IMR-90 (cell line): ENCODE results near the gene ETF1. TPM values are rescaled to one million over a fixed set of nuclear protein-coding genes. Genes with fewer than 3 reads are reported as not detected.

Experiments used
- ATAC-seq: fragments of 200-7000 bp; cut with Tn5 transposase; 2 replicates; pipeline ENCODE4 v1.9.1; 2020; ENCODE audit warnings: low read depth, mild to moderate bottlenecking, moderate library complexity
- BruUV-seq: library from RNA; stranded (reverse); fragments of 400-500 nt; replicated peaks from 2 replicates; lab custom pipeline; 2021; lab: Mats Ljungman, UMichigan
- CTCF ChIA-PET: fragments of 300-600 bp; formaldehyde crosslinking; extraction: SDS; loops from one replicate; lab custom pipeline; 2021; ENCODE audit warnings: antibody characterized with exemption; lab: Yijun Ruan, JAX
- POLR2A ChIA-PET: fragments of 300-600 bp; sonication (Branson Sonifier 250); formaldehyde crosslinking; loops from one replicate; lab custom pipeline; 2022; ENCODE audit warnings: antibody characterized with exemption; ENCODE audit not compliant: unreplicated experiment; lab: Charles Lee
- DNase-seq: peaks from one replicate; pipeline ENCODE4 v3.0.0; 2013
- H2AFZ ChIP-seq: replicated peaks from 2 replicates; pipeline ENCODE3; 2013; ENCODE audit warnings: low read length, mild to moderate bottlenecking; ENCODE audit not compliant: poor library complexity
- H2AK5ac ChIP-seq: 2 replicates; pipeline ENCODE4 v1.6.1; 2013; ENCODE audit warnings: low read depth, low read length, inconsistent platforms
- H2AK9ac ChIP-seq: replicated peaks from 2 replicates; pipeline ENCODE3; 2013; ENCODE audit warnings: mild to moderate bottlenecking, low read depth, low read length, moderate library complexity; ENCODE audit not compliant: poor library complexity
- H2BK120ac ChIP-seq: 2 replicates; pipeline ENCODE4 v1.6.1; 2013; ENCODE audit warnings: low read depth, low read length, inconsistent platforms
- H2BK15ac ChIP-seq: 3 replicates; pipeline ENCODE4 v1.6.1; 2013; ENCODE audit warnings: low read depth, low read length, inconsistent platforms
- H2BK20ac ChIP-seq: 2 replicates; pipeline ENCODE4 v1.6.1; 2013; ENCODE audit warnings: low read depth, mild to moderate bottlenecking, inconsistent platforms, low read length, moderate library complexity
- H2BK5ac ChIP-seq: 2 replicates; pipeline ENCODE4 v1.6.1; 2013; ENCODE audit warnings: mild to moderate bottlenecking, low read depth, low read length, inconsistent platforms; ENCODE audit not compliant: poor library complexity, severe bottlenecking
- H3K14ac ChIP-seq: replicated peaks from 2 replicates; pipeline ENCODE4 v1.6.1; 2013; ENCODE audit warnings: low read depth, low read length, inconsistent platforms
- H3K18ac ChIP-seq: 2 replicates; pipeline ENCODE4 v1.6.1; 2013; ENCODE audit warnings: low read depth, low read length, control low read depth
- H3K23ac ChIP-seq: 2 replicates; pipeline ENCODE4 v1.6.1; 2013; ENCODE audit warnings: low read depth, low read length, inconsistent platforms
- H3K27ac ChIP-seq: 2 replicates; pipeline ENCODE4 v1.5.1; 2013; ENCODE audit warnings: mild to moderate bottlenecking, control low read depth, low read length; ENCODE audit not compliant: insufficient read depth
- H3K27me3 ChIP-seq: 2 replicates; pipeline ENCODE4 v1.6.1; 2013; ENCODE audit warnings: low read length; ENCODE audit not compliant: control insufficient read depth, insufficient read depth
- H3K36me3 ChIP-seq: 2 replicates; pipeline ENCODE4 v1.6.1; 2013; ENCODE audit warnings: low read length, mixed read lengths; ENCODE audit not compliant: control insufficient read depth, insufficient read depth
- H3K4ac ChIP-seq: 2 replicates; pipeline ENCODE4 v1.6.1; 2013; ENCODE audit warnings: low read depth, low read length, inconsistent platforms
- H3K4me1 ChIP-seq: 2 replicates; pipeline ENCODE4 v1.6.1; 2013; ENCODE audit warnings: low read length, mixed read lengths; ENCODE audit not compliant: control insufficient read depth, insufficient read depth
- H3K4me2 ChIP-seq: 2 replicates; pipeline ENCODE4 v1.6.1; 2013; ENCODE audit warnings: low read depth, mild to moderate bottlenecking, control low read depth, low read length, moderate library complexity
- H3K4me3 ChIP-seq: 2 replicates; pipeline ENCODE4 v1.5.1; 2013; ENCODE audit warnings: low read depth, mild to moderate bottlenecking, control low read depth, low read length, moderate library complexity; ENCODE audit not compliant: insufficient read depth
- H3K56ac ChIP-seq: 2 replicates; pipeline ENCODE4 v1.6.1; 2013; ENCODE audit warnings: low read length, inconsistent platforms; ENCODE audit not compliant: insufficient read depth; ENCODE audit errors: extremely low read depth
- H3K79me1 ChIP-seq, 2 experiments: 2 replicates each; pipeline ENCODE4 v1.6.1; 2013; ENCODE audit warnings: low read length in 2 of 2, inconsistent platforms in 1 of 2, low read depth in 1 of 2
- H3K9ac ChIP-seq: 2 replicates; pipeline ENCODE4 v1.6.1; 2013; ENCODE audit warnings: low read depth, low read length, control low read depth
- H3K9me1 ChIP-seq: 2 replicates; pipeline ENCODE4 v1.6.1; 2013; ENCODE audit warnings: low read length, inconsistent platforms; ENCODE audit not compliant: insufficient read depth
- H3K9me3 ChIP-seq: 2 replicates; pipeline ENCODE4 v1.6.1; 2013; ENCODE audit warnings: low read length; ENCODE audit not compliant: control insufficient read depth, insufficient read depth
- H4K20me1 ChIP-seq: 2 replicates; pipeline ENCODE4 v1.6.1; 2013; ENCODE audit warnings: low read length, inconsistent platforms; ENCODE audit not compliant: insufficient read depth
- H4K5ac ChIP-seq: 2 replicates; pipeline ENCODE4 v1.6.1; 2013; ENCODE audit warnings: mild to moderate bottlenecking, low read depth, low read length, control low read depth
- H4K8ac ChIP-seq, 2 experiments: 2 replicates each; pipeline ENCODE4 v1.6.1; 2013; ENCODE audit warnings: low read depth in 2 of 2, low read length in 2 of 2, control low read depth in 1 of 2, inconsistent platforms in 1 of 2
- H4K91ac ChIP-seq: 2 replicates; pipeline ENCODE4 v1.6.1; 2013; ENCODE audit warnings: low read depth, low read length, inconsistent platforms; ENCODE audit not compliant: insufficient read depth
- BHLHE40 ChIP-seq: fragments of 150-350 bp; IDR thresholded peaks from 2 replicates; pipeline ENCODE4 v1.6.1; 2016; ENCODE audit warnings: mild to moderate bottlenecking, low read depth, low read length
- CHD1 ChIP-seq: IDR thresholded peaks from 2 replicates; pipeline ENCODE4 v1.6.1; 2012; ENCODE audit warnings: low read depth, low read length, improper control_type of control experiment
- CTCF ChIP-seq: conservative IDR thresholded peaks from 2 replicates; pipeline ENCODE4 v1.5.1; 2012; ENCODE audit warnings: mild to moderate bottlenecking, low read depth, low read length, improper control_type of control experiment
- MAFK ChIP-seq: IDR thresholded peaks from 2 replicates; pipeline ENCODE4 v1.6.1; 2012; ENCODE audit warnings: low read depth, low read length, improper control_type of control experiment
- MAZ ChIP-seq: IDR thresholded peaks from 2 replicates; pipeline ENCODE4 v1.6.1; 2012; ENCODE audit warnings: low read depth, mild to moderate bottlenecking, low read length, improper control_type of control experiment, moderate library complexity, borderline replicate concordance
- NFE2L2 ChIP-seq: fragments of 150-350 bp; IDR thresholded peaks from 2 replicates; pipeline ENCODE4 v1.6.1; 2016; ENCODE audit warnings: low read depth, mild to moderate bottlenecking, low read length
- POLR2A ChIP-seq: IDR thresholded peaks from 2 replicates; pipeline ENCODE4 v1.6.1; 2012; ENCODE audit warnings: mild to moderate bottlenecking, low read depth, low read length
- RAD21 ChIP-seq: IDR thresholded peaks from 2 replicates; pipeline ENCODE4 v1.6.1; 2012; ENCODE audit warnings: low read length, improper control_type of control experiment
- RCOR1 ChIP-seq: IDR thresholded peaks from 2 replicates; pipeline ENCODE4 v1.6.1; 2012; ENCODE audit warnings: mild to moderate bottlenecking, low read length, improper control_type of control experiment; ENCODE audit not compliant: insufficient replicate concordance
- SMC3 ChIP-seq: fragments of 150-350 bp; IDR thresholded peaks from 2 replicates; pipeline ENCODE4 v1.6.1; 2016; ENCODE audit warnings: low read depth, mild to moderate bottlenecking, antibody characterized with exemption, low read length, moderate library complexity
- USF2 ChIP-seq: fragments of 150-350 bp; IDR thresholded peaks from 2 replicates; pipeline ENCODE4 v1.6.1; 2017; ENCODE audit warnings: mild to moderate bottlenecking, antibody characterized with exemption, low read length, low read depth
- WGBS, 2 experiments: methylation state at CpG; one replicate each; pipeline versions ENCODE4 v1.1.5 to v1.1.7; 2013; ENCODE audit warnings: missing lambda C conversion rate in 2 of 2; ENCODE audit not compliant: insufficient read length in 1 of 2; ENCODE audit errors: extremely low coverage in 2 of 2; 5-methylcytosine and 5-hydroxymethylcytosine counted together
- dilution Hi-C: fragments of 300-500 bp; cut with HindIII; formaldehyde crosslinking; loops from one replicate; pipeline ENCODE4 v1.14.3; 2018; ENCODE audit warnings: low sequenced_read_pairs; ENCODE audit not compliant: unreplicated experiment
- in situ Hi-C: fragments of 300-500 bp; cut with MboI; formaldehyde crosslinking; loops from 3 replicates; pipeline ENCODE4 v1.14.3; 2019; ENCODE audit warnings: low sequenced_read_pairs, inconsistent platforms, mixed read lengths
- intact Hi-C: fragments of 100-400 bp; cut with micrococcal nuclease; formaldehyde crosslinking; loops from 2 replicates; pipeline ENCODE4 v1.10.0; 2022
- polyA plus RNA-seq, 3 experiments: library from polyadenylated mRNA; depleted of rRNA; stranded (reverse); fragments of >200 nt; gene quantifications; 2 replicates each; pipeline ENCODE4 v1.2.3, GENCODE V29; 2012; ENCODE audit warnings: low replicate concordance in 1 of 3
- total RNA-seq: library from RNA; depleted of rRNA; stranded (reverse); fragments of >200 nt; gene quantifications from 2 replicates; pipeline ENCODE4 v1.2.3, GENCODE V29; 2012

ETF1 gene
- total and polyA plus RNA-seq, 2 of the 4 experiments (the other 2 are of a cell fraction) = 53.2 to 126 TPM

GRCh38 chr5:138588013-138588788 is 45.2 kb upstream of the ETF1 start:
- no peak overlapping the region for H3K23ac ChIP-seq
- in situ Hi-C loops = no loop called here
- no peaks in the 10 kb centered on the region for H3K9me3 ChIP-seq
- no peak overlapping the region for H2AFZ ChIP-seq
- no peak overlapping the region for H3K4ac ChIP-seq
- no peaks in the 10 kb centered on the region for H3K4me1 ChIP-seq
- H3K18ac ChIP-seq = no peak overlapping the region
- H3K56ac ChIP-seq = no peak overlapping the region
- no peak overlapping the region for H2BK5ac ChIP-seq
- no peak overlapping the region for H2AK5ac ChIP-seq
- H3K36me3 ChIP-seq = no peaks in the 10 kb centered on the region
- no peak overlapping the region for H4K91ac ChIP-seq
- no peak overlapping the region for H2AK9ac ChIP-seq
- H2BK20ac ChIP-seq = no peak overlapping the region
- no peaks in the 10 kb centered on the region for H3K9me1 ChIP-seq
- WGBS, 2 experiments = no CpG with 5 or more reads among the region's 2 CpGs
- no peak overlapping the region for H4K5ac ChIP-seq
- no peak overlapping the region for H2BK15ac ChIP-seq
- no peak for TF ChIP-seq BHLHE40
- no peak for TF ChIP-seq MAFK
- TF ChIP-seq RCOR1 = no peak
- no peak for TF ChIP-seq CHD1
- TF ChIP-seq POLR2A = no peak
- no peak for TF ChIP-seq USF2
- TF ChIP-seq NFE2L2 = no peak
- TF ChIP-seq CTCF = no peak
- TF ChIP-seq SMC3 = no peak
- TF ChIP-seq MAZ = no peak
- TF ChIP-seq RAD21 = no peak
- intact Hi-C loops = no loop called here
- no TSS peak for BruUV-seq
- DNase-seq (no peak), ATAC-seq (no peak)
- H3K79me1 ChIP-seq = no peaks in the 10 kb centered on the region
- ChIA-PET POLR2A (no interaction called here), CTCF (interaction anchor here (0.6 kb wide), 1 partner anchor 16 kb away, joined by 3 read pairs; no protein-coding TSS in a partner anchor)
- H3K27ac ChIP-seq = no peak overlapping the region
- dilution Hi-C loops = no loop called here
- H3K14ac ChIP-seq = no peak overlapping the region
- H3K9ac ChIP-seq = no peak overlapping the region
- H4K20me1 ChIP-seq = no peaks in the 10 kb centered on the region
- H3K4me2 ChIP-seq = no peak overlapping the region
- peaks cover 21% of the 10 kb centered on the region for H3K27me3 ChIP-seq
- H2BK120ac ChIP-seq = no peak overlapping the region
- H4K8ac ChIP-seq = no peak overlapping the region
- H3K4me3 ChIP-seq = no peak overlapping the region
